HepG2 (cell line): ENCODE data around the gene FNDC3B. TPM values are rescaled to one million over a fixed set of nuclear protein-coding genes. Genes with fewer than 3 reads are reported as not detected.

Experiments used
- ATF2 ChIP-seq: sonication (generic); formaldehyde crosslinking; IDR thresholded peaks from 2 replicates; pipeline ENCODE4 v1.4.0; 2020; ENCODE audit warnings: missing genetic modification reagents
- BCL3 ChIP-seq: sonication (generic); formaldehyde crosslinking; IDR thresholded peaks from 2 replicates; pipeline ENCODE4 v1.5.1; 2020; ENCODE audit warnings: mild to moderate bottlenecking, missing genetic modification reagents, moderate library complexity
- BCLAF1 ChIP-seq: fragments of 450-650 bp; IDR thresholded peaks from 2 replicates; pipeline ENCODE4 v1.6.1; 2017; ENCODE audit warnings: mild to moderate bottlenecking
- FIP1L1 ChIP-seq: fragments of 200-400 bp; formaldehyde crosslinking; IDR thresholded peaks from 2 replicates; pipeline ENCODE4 v1.6.1; 2018; ENCODE audit warnings: low read depth, mild to moderate bottlenecking, low read length, moderate library complexity, borderline replicate concordance; ENCODE audit not compliant: insufficient read depth
- KDM6A ChIP-seq: IDR thresholded peaks from 2 replicates; pipeline ENCODE4 v1.6.1; 2016; ENCODE audit warnings: low read depth
- MTF1 ChIP-seq: sonication (generic); formaldehyde crosslinking; IDR thresholded peaks from 2 replicates; pipeline ENCODE4 v1.5.0; 2020; ENCODE audit warnings: missing genetic modification reagents
- PHF5A ChIP-seq: IDR thresholded peaks from one replicate; pipeline ENCODE4 v1.6.1; 2018; ENCODE audit warnings: low read depth, missing genetic modification reagents; ENCODE audit not compliant: unreplicated experiment
- SKI ChIP-seq: fragments of 450-650 bp; IDR thresholded peaks from one replicate; pipeline ENCODE4 v1.6.1; 2018; ENCODE audit warnings: mild to moderate bottlenecking; ENCODE audit not compliant: partially characterized antibody
- STAT6 ChIP-seq: sonication (generic); formaldehyde crosslinking; IDR thresholded peaks from 2 replicates; pipeline ENCODE4 v1.4.0; 2020; ENCODE audit warnings: missing genetic modification reagents, mild to moderate bottlenecking, borderline replicate concordance
- THRA ChIP-seq: sonication (generic); formaldehyde crosslinking; IDR thresholded peaks from 2 replicates; pipeline ENCODE4 v1.4.0; 2020; ENCODE audit warnings: missing genetic modification reagents, borderline replicate concordance
- YEATS4 ChIP-seq: sonication (generic); formaldehyde crosslinking; IDR thresholded peaks from 2 replicates; pipeline ENCODE4 v1.4.0; 2020; ENCODE audit warnings: missing genetic modification reagents, borderline replicate concordance
- ZBTB2 ChIP-seq: sonication (generic); formaldehyde crosslinking; IDR thresholded peaks from 2 replicates; pipeline ENCODE4 v1.8.0; 2022; ENCODE audit warnings: low read depth, missing genetic modification reagents
- ZNF564 ChIP-seq: sonication (generic); formaldehyde crosslinking; IDR thresholded peaks from 2 replicates; pipeline ENCODE4 v1.8.1; 2023; ENCODE audit warnings: mild to moderate bottlenecking, missing genetic modification reagents
- ZSCAN5A ChIP-seq: sonication (generic); formaldehyde crosslinking; IDR thresholded peaks from 2 replicates; pipeline ENCODE4 v1.8.0; 2022; ENCODE audit warnings: mild to moderate bottlenecking, missing genetic modification reagents, borderline replicate concordance
- polyA plus RNA-seq, 8 experiments: library from polyadenylated mRNA; depleted of rRNA in 3 of 8; stranded (reverse) in 7 of 8; unstranded in 1 of 8; fragments of >200 nt; fragmentation: Illumina TruSeq in 4 of 8; extraction: Trizol in 4 of 8; gene quantifications; 2 replicates each; pipeline versions ENCODE4 v1.2.1 to v1.2.3, GENCODE V29; 2011 to 2016; ENCODE audit warnings: low read depth in 4 of 8, missing spikeins in 1 of 8, mixed read lengths in 1 of 8; ENCODE audit not compliant: insufficient read depth in 1 of 8
- total RNA-seq, 5 experiments: library from RNA; depleted of rRNA; stranded (reverse); fragments of >200 nt; fragmentation: Illumina TruSeq; extraction: Trizol; gene quantifications; 2 replicates each; pipeline ENCODE4 v1.2.3, GENCODE V29; 2016; ENCODE audit warnings: low read depth in 1 of 5

Gene FNDC3B
- total and polyA plus RNA-seq, 2 of the 13 experiments (the other 11 are each of a cell fraction or from before 2014, with no cell fraction given): 74.8 to 103 TPM

GRCh38 chr3:172039436-172040077, at the start of gene FNDC3B (continued):
- no peak for TF ChIP-seq BCLAF1
- TF ChIP-seq ATF2 (CRISPR knock-in tag): peak; percentile 48; the same call in 1 of the 2 replicates
- no peak for TF ChIP-seq ZBTB2 (CRISPR knock-in tag)
- peak; percentile 35; the same call in 1 of the 2 replicates for TF ChIP-seq YEATS4 (CRISPR knock-in tag)
- TF ChIP-seq KDM6A (CRISPR knock-in tag): no peak
- TF ChIP-seq PHF5A (CRISPR knock-in tag): no peak
- no peak for TF ChIP-seq STAT6 (CRISPR knock-in tag)
- no peak; the same call in 1 of the 2 replicates for TF ChIP-seq MTF1 (CRISPR knock-in tag)
- peak; percentile 64; the same call in 1 of the 2 replicates for TF ChIP-seq FIP1L1
- TF ChIP-seq ZNF564 (CRISPR knock-in tag): no peak; the same call in 1 of the 2 replicates
- peak; percentile 24; the same call in 1 of the 2 replicates for TF ChIP-seq BCL3
- 0 out of 2 replicates have a peak, but pooled peaks have one; percentile 26 for TF ChIP-seq THRA (CRISPR knock-in tag)
- peak; percentile 52; the same call in 1 of the 2 replicates for TF ChIP-seq ZSCAN5A (CRISPR knock-in tag)
- peak; percentile 19 for TF ChIP-seq SKI
